NCI-H2029 treated with DMSO at 0.1 percent for 48 hours (cell line): ENCODE data around the gene SETD9.

Experiments used
- DNase-seq: peaks from one replicate; lab custom pipeline; 2025; lab: John Stamatoyannopoulos, UW

The SETD9 gene

DNA sequence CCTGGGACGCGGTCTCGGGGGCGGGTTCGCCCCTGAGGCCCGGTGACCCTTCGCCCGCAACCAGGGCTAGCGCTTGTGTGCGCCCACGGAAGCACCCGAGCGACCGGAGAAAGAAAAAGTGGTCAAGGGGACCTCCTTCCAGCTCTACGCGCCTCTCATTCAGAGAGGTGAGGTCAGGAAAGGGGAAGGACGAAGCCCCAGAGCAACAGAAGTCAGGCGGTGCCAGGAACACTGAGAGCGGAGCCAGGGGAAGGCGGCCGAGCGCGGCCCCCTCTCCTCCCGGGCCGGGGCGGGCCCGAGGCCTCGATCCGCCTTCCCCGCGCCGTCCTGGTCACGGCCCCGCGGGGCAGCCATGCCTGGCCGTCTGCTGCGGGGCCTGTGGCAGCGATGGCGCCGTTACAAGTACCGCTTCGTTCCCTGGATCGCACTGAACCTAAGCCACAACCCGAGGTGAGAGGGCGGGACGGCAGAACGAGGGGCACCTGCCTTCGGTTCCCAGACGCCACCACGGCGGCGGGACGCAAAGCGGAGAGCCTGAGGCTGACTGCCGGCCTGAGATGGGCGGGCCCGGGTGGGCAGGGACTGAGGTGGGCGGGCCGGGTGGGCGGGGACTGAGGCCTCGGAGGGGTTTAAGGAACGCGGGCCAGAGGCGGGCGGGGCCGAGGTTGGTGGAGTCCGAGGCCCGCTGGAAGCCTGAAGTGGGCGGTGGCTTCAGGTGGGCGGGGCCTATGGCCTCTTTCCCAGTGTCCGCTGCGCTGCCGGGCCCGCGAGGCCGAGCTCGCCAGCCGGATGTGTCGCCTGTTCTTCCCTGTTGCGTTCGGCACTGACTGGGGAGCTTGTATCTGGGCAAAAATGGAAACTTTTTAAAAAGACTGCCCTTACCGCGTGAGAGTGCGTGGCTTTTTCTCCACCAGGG, at the start of gene SETD9:
TSS of gene SETD9 (plus strand) at position 303 of the 916 bp plus-strand sequence. CDS start at position 353, 50 bp downstream.
- DNase-seq = peak; percentile 95

- no peak for DNase-seq
These were observed 47.4 kb upstream of the SETD9 start for GRCh38 chr5:56861893-56862485.

GRCh38 chr5:56862909-56863308, 46.5 kb upstream of the SETD9 start:
- DNase-seq = no peak

DNA sequence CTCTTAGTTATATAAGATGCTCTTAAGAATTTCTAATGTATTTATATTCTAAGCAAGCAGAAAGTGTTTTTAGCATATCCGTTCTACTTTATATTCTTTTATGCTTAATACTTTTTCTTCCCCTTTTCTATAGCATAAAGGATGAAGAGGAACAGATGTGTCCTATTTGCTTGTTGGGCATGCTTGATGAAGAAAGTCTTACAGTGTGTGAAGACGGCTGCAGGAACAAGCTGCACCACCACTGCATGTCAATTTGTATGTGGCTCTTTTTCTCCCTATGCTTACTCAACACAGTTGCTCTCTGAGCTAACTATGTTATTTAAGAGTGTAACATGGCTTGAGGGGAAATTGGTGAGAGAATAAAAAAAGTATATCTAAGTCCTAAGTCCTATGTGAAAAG, 37.6 kb upstream of the SETD9 start:
- DNase-seq = no peak

DNA sequence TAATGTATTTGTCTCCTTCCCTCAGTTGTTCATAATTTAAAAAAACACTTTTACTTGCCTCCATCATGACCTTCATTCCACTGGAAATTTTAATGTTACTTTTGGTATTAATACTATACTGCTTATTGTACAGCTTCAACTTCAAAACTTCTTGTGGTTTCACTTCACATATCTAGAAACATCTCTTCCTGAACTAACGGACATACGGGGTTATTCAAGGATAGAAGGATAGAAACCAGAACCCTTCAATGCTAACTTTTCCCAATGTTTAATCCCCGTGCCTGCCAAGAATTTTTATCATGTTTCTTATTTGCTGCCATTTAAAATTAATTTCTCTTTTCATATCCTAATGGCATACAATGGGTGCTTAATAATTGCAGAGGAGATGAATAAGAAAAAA, 36.3 kb upstream of the SETD9 start:
- no peak for DNase-seq

GRCh38 chr5:56876327-56876726, 33.1 kb upstream of the SETD9 start:
- no peak for DNase-seq

DNA sequence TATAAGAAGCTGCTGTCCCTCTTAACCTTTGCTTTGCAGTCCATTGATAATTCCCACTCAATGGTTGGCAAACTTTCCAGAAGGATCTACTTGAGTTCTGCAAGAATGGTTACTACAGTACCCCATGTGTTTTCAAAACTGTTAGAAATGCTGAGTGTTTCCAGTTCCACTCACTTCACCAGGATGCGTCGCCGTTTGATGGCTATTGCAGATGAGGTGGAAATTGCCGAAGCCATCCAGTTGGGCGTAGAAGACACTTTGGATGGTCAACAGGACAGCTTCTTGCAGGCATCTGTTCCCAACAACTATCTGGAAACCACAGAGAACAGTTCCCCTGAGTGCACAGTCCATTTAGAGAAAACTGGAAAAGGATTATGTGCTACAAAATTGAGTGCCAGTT, 27.8 kb upstream of the SETD9 start:
- no peak for DNase-seq

DNA sequence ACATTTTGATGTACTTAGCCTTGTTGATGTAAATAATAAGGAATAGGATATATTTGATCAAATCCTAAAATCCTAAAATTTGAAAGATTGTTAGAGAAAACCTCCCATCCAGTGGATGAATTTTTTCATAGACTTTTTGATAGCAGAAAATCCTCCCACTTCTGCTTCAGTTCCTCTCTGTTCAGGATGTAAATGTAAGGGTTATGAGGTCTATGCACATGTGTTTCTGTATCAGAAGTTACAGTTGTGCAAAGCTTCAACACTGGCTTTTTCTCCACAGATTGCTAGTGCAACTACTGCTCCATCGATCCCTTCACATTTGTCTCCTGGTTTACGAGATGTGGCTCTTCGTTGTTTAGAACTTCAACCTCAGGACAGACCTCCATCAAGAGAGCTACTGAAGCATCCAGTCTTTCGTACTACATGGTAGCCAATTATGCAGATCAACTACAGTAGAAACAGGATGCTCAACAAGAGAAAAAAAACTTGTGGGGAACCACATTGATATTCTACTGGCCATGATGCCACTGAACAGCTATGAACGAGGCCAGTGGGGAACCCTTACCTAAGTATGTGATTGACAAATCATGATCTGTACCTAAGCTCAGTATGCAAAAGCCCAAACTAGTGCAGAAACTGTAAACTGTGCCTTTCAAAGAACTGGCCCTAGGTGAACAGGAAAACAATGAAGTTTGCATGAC, 16.0 kb upstream of the SETD9 start:
- no peak for DNase-seq

GRCh38 chr5:56896763-56897162, 12.6 kb upstream of the SETD9 start:
- DNase-seq = no peak

- DNase-seq = no peak
These were observed 11.2 kb upstream of the SETD9 start for GRCh38 chr5:56898213-56898612.

- DNase-seq = no peak
These were observed 9.0 kb upstream of the SETD9 start for GRCh38 chr5:56900395-56900794.

GRCh38 chr5:56900858-56901578, 8.4 kb upstream of the SETD9 start:
- no peak for DNase-seq

DNA sequence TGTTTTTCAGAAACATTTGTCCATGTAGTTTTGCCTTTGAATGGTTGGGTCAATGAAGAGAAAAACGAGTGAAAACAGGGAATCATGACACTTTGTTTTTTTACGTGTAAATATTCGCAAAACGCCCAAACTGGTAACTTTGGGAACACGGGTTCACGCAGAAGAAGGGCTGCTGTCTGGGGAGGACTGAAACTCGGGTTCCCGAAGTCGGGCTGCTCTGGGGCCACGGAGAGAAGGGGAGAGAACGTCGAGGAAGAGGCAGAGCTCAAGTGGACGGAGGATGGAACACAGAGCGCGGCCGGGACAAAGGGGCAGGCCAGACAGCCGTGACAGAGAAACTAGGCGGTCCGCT, 478 bp upstream of the SETD9 start:
- peak; percentile 73 for DNase-seq

GRCh38 chr5:56910210-56910965, 992 bp downstream of the SETD9 start:
- DNase-seq = peak; percentile 37

DNA sequence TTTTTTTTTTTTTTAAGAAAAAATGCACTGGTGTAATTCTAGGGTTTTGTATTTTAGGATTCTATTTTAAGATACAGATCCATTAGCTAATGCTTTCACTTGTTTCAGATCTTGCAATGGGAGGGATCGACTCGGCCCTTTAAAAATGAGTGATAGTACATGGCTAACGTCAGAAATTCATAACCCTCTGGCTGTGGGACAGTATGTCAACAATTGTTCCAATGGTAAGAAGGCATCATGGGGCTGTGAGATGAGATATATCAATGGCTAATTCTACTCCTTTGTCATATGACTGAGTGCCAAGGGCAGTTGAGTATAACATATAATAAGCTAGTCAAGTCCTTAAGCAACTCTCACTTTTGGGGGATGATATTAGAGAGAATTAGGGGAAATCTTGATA, 4.4 kb downstream of the SETD9 start:
- no peak for DNase-seq

DNA sequence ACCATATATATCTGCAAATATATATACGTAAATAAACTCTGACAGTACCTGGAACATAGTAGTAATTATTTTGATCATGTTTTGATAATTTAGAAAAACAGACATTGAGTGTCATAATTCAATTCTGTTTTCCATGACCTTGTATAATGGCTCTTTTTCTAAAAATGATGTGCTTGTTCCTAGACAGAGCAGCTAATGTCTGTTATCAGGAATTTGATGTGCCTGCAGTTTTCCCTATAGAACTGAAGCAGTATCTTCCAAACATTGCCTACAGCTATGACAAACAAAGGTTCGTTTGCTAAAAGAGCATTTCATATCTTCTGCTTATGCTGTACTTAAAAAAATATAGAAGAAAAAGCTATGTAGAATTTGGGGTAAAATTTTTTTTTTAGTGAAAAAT, 5.3 kb downstream of the SETD9 start:
- DNase-seq = no peak

DNA sequence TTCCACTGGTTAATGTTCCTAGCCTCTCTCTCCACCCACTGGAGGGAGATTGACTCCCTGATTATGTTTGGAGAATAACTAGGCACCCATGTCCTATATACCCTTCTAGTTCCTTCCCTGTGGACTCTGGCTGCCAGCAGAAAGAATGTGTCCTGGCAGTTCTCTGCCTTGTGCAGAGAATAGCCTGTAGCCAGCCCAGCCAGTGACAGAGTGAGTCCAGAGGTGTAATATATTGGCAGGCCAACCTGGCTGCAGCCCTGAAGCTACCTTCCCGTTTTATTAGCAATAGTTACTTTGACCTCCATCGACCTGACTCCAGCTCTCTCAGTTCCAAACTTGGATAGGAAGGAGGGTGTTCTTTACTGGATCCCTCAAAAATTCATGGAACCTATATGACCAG, 8.1 kb downstream of the SETD9 start:
- no peak for DNase-seq

- no peak for DNase-seq
These were observed 8.7 kb downstream of the SETD9 start for GRCh38 chr5:56918054-56918453.

GRCh38 chr5:56919942-56920662, 10.7 kb downstream of the SETD9 start:
- no peak for DNase-seq

- no peak for DNase-seq
These were observed 13.5 kb downstream of the SETD9 start for GRCh38 chr5:56922922-56923321.

GRCh38 chr5:56934325-56934724, 24.9 kb downstream of the SETD9 start:
- DNase-seq = no peak
